K562 (cell line): ENCODE data around the gene RELCH. TPM values are rescaled to one million over a fixed set of nuclear protein-coding genes. Genes with fewer than 3 reads are reported as not detected.

ENCODE experiments used
- ATAC-seq: fragments of 200-7000 bp; cut with Tn5 transposase; 3 replicates; pipeline ENCODE4 v1.9.1; 2020; ENCODE audit warnings: moderate library complexity
- BruUV-seq: library from RNA; stranded (reverse); fragments of 400-500 nt; replicated peaks from 2 replicates; lab custom pipeline; 2021; lab: Mats Ljungman, UMichigan
- CTCF ChIA-PET: fragments of 300-600 bp; formaldehyde crosslinking; extraction: SDS; loops from one replicate; lab custom pipeline; 2021; ENCODE audit warnings: low intra/inter-chr PET ratio; lab: Yijun Ruan, JAX
- POLR2A ChIA-PET: fragments of 300-600, 350-650 bp; sonication (Branson Sonifier 250); formaldehyde crosslinking; extraction: SDS; loops from one replicate; lab custom pipeline; 2021; ENCODE audit warnings: antibody characterized with exemption, inconsistent platforms; lab: Yijun Ruan, JAX
- DNase-seq, 4 experiments: peaks; one replicate each; pipeline versions ENCODE4 v3.0.0 to v3.0.0-alpha.2; 2011 to 2018; ENCODE audit warnings: low spot score in 3 of 4, mixed read lengths in 3 of 4; ENCODE audit errors: extremely low read depth in 1 of 4
- FAIRE-seq: peaks from 2 replicates; lab custom pipeline; 2011; peaks lifted over from hg19 to GRCh38; lab: Jason Lieb, UNC
- H2AFZ ChIP-seq: 2 replicates; pipeline ENCODE4 v1.6.0; 2011; ENCODE audit warnings: low read depth, low read length, control low read depth, inconsistent platforms
- H3K27ac ChIP-seq: fragments of 200-600 bp; 3 replicates; pipeline ENCODE4 v1.8.0; 2011; ENCODE audit warnings: low read depth, mild to moderate bottlenecking, control low read depth, inconsistent platforms, low read length, moderate library complexity, mixed read lengths; ENCODE audit errors: extremely low read depth
- H3K27me3 ChIP-seq, 2 experiments: fragments of 300-600 bp in 1 of 2; 2 replicates in 1 of 2; 3 replicates in 1 of 2; pipeline versions ENCODE4 v1.6.0 to v1.8.0; 2011; ENCODE audit warnings: inconsistent platforms in 2 of 2, low read length in 2 of 2, mild to moderate bottlenecking in 1 of 2, mixed read lengths in 1 of 2, moderate library complexity in 1 of 2; ENCODE audit not compliant: control insufficient read depth in 2 of 2, insufficient read depth in 2 of 2
- H3K36me3 ChIP-seq: fragments of 300-600 bp; 3 replicates; pipeline ENCODE4 v1.8.0; 2011; ENCODE audit warnings: mild to moderate bottlenecking, low read length, inconsistent platforms; ENCODE audit not compliant: control insufficient read depth, insufficient read depth
- H3K4me1 ChIP-seq, 2 experiments: fragments of 200-600 bp in 1 of 2; replicated peaks in 1 of 2; 2 replicates in 1 of 2; 3 replicates in 1 of 2; pipeline versions ENCODE4 v1.5.1 to v1.8.0; 2011; ENCODE audit warnings: inconsistent platforms in 2 of 2, low read length in 2 of 2, mild to moderate bottlenecking in 1 of 2, mixed read lengths in 1 of 2, moderate library complexity in 1 of 2; ENCODE audit not compliant: control insufficient read depth in 2 of 2, insufficient read depth in 2 of 2
- H3K4me2 ChIP-seq: 2 replicates; pipeline ENCODE4 v1.6.1; 2011; ENCODE audit warnings: low read length, control low read depth, inconsistent platforms, mixed read lengths; ENCODE audit not compliant: insufficient read depth
- H3K4me3 ChIP-seq: fragments of 200-600 bp; sonication (generic), shearing (Covaris generic); 2 replicates; pipeline ENCODE4 v1.5.1; 2016; ENCODE audit warnings: control low read depth, inconsistent platforms
- H3K79me2 ChIP-seq: fragments of 200-600 bp; 3 replicates; pipeline ENCODE4 v1.8.0; 2011; ENCODE audit warnings: low read length, inconsistent platforms; ENCODE audit not compliant: control insufficient read depth, insufficient read depth
- H3K9ac ChIP-seq, 2 experiments: 2 replicates each; pipeline versions ENCODE4 v1.6.0 to v1.6.1; 2011; ENCODE audit warnings: low read depth in 2 of 2, low read length in 2 of 2, control low read depth in 1 of 2, inconsistent platforms in 1 of 2, mild to moderate bottlenecking in 1 of 2, mixed read lengths in 1 of 2; ENCODE audit not compliant: insufficient read depth in 1 of 2
- H3K9me1 ChIP-seq: one replicate; pipeline ENCODE4 v1.6.0; 2011; ENCODE audit warnings: inconsistent platforms, mild to moderate bottlenecking, low read length, moderate library complexity; ENCODE audit not compliant: control insufficient read depth, insufficient read depth
- H3K9me3 ChIP-seq: replicated peaks from 2 replicates; pipeline ENCODE4 v1.5.1; 2011; ENCODE audit warnings: low read depth, low read length, inconsistent platforms; ENCODE audit not compliant: control insufficient read depth, insufficient read depth
- H4K20me1 ChIP-seq: replicated peaks from 2 replicates; pipeline ENCODE4 v1.6.1; 2011; ENCODE audit warnings: low read length, inconsistent platforms, mixed read lengths; ENCODE audit not compliant: control insufficient read depth, insufficient read depth
- CBX2 ChIP-seq: fragments of 200-600 bp; sonication (generic); IDR thresholded peaks from one replicate; pipeline ENCODE4 v1.6.1; 2012; ENCODE audit warnings: mild to moderate bottlenecking, low read length, inconsistent platforms; ENCODE audit not compliant: insufficient read depth, poor library complexity, severe bottlenecking
- E2F1 ChIP-seq: sonication (generic); formaldehyde crosslinking; IDR thresholded peaks from 2 replicates; pipeline ENCODE4 v1.8.1; 2023; ENCODE audit warnings: mild to moderate bottlenecking, missing genetic modification reagents, moderate library complexity
- ZNF699 ChIP-seq: fragments of 250-450 bp; sonication (Bioruptor Pico); IDR thresholded peaks from 2 replicates; pipeline ENCODE4 v1.8.0; 2021; ENCODE audit warnings: mild to moderate bottlenecking, moderate library complexity; ENCODE audit not compliant: insufficient replicate concordance
- WGBS: fragments of 100-300 bp; shearing (Covaris generic); methylation state at CpG from one replicate; pipeline ENCODE4 v1.1.6; 2016; ENCODE audit warnings: low coverage, mixed read lengths; ENCODE audit not compliant: insufficient coverage; ENCODE audit errors: missing lambda C conversion rate; 5-methylcytosine and 5-hydroxymethylcytosine counted together
- in situ Hi-C: fragments of 300-500 bp; cut with MboI; formaldehyde crosslinking; loops from 4 replicates; pipeline ENCODE4 v1.15.0; 2018; ENCODE audit warnings: inconsistent platforms, mixed read lengths
- intact Hi-C: fragments of 100-400 bp; cut with micrococcal nuclease; formaldehyde crosslinking; loops from 2 replicates; pipeline ENCODE4 v1.14.2; 2022
- polyA plus RNA-seq, 8 experiments: library from polyadenylated mRNA; depleted of rRNA in 4 of 8; stranded (reverse) in 5 of 8; unstranded in 3 of 8; fragments of >200 nt; fragmentation: Nextera tagmentation in 2 of 8; fragmentation: Illumina TruSeq in 1 of 8; extraction: Ambion mirVana in 2 of 8; extraction: Trizol in 1 of 8; gene quantifications; 2 replicates each; pipeline versions ENCODE4 v1.2.1 to v1.2.3, GENCODE V29; 2011 to 2014; ENCODE audit warnings: inconsistent platforms in 1 of 8, missing spikeins in 1 of 8
- total RNA-seq, 7 experiments: library from RNA; depleted of rRNA in 6 of 7; stranded (reverse); fragments of >200 nt in 6 of 7; fragmentation: Illumina TruSeq in 2 of 7; extraction: Trizol in 2 of 7; gene quantifications; 2 replicates each; pipeline versions ENCODE4 v1.2.1 to v1.2.3, GENCODE V29; 2011 to 2021; ENCODE audit warnings: low replicate concordance in 1 of 7

RELCH gene
- total and polyA plus RNA-seq, 9 of the 15 experiments (the other 6 are each of a cell fraction or from before 2014, with no cell fraction given): 1.4 to 13.6 (median 7.6) TPM

GRCh38 chr18:62331581-62332356 is 144.7 kb downstream of the RELCH start:
- POLR2A ChIA-PET: interaction anchor here (0.9 kb wide), 1 partner anchor 10 kb away, joined by 3 read pairs; no protein-coding TSS in a partner anchor
- no peak for DNase-seq
- CTCF ChIA-PET: no interaction called here
- no peaks in the 10 kb centered on the region for H3K9me1 ChIP-seq
- H3K4me1 ChIP-seq: no peaks in the 10 kb centered on the region
- H3K4me3 ChIP-seq: no peak overlapping the region
- H4K20me1 ChIP-seq: peaks cover 3% of the 10 kb centered on the region; the same call in 1 of the 2 replicates
- H3K27ac ChIP-seq: no peak overlapping the region
- no peak overlapping the region for H3K9ac ChIP-seq
- peaks cover 18 to 50% of the 10 kb centered on the region in 2 experiments for H3K27me3 ChIP-seq
- no peak for ATAC-seq
- in situ Hi-C loops: no loop called here
- H3K79me2 ChIP-seq: no peaks in the 10 kb centered on the region
- 4% methylated on average over 8 of the region's 8 CpGs for WGBS
- no peaks in the 10 kb centered on the region for H3K9me3 ChIP-seq
- intact Hi-C loops: no loop called here
- TF ChIP-seq E2F1 (CRISPR knock-in tag) (no peak), ZNF699 (no peak), CBX2 (peak; percentile 86)
- TF ChIP-seq, all 486 proteins: peak for 1
- no peak overlapping the region for H3K4me2 ChIP-seq
- no peak overlapping the region for H2AFZ ChIP-seq
- no TSS peak for BruUV-seq
- no peaks in the 10 kb centered on the region for H3K36me3 ChIP-seq
- FAIRE-seq: no peak
